Peyer's patch (tissue), 4 donors: Measurements from ENCODE around the gene EDN2. TPM values are rescaled to one million over a fixed set of nuclear protein-coding genes. Genes with fewer than 3 reads are reported as not detected.

Experiments used
- DNase-seq, 3 donors: peaks; one replicate each; pipeline ENCODE4 v3.0.0-alpha.2; 2017 to 2019
- H3K27ac ChIP-seq, 4 donors: fragments of 200-600 bp; sonication (generic); one replicate each; pipeline ENCODE4 v1.5.1; 2016 to 2019
- H3K27me3 ChIP-seq, 2 donors: fragments of 200-600 bp; sonication (generic); one replicate each; pipeline ENCODE4 v1.5.1; 2019
- H3K36me3 ChIP-seq, 3 donors: fragments of 200-600 bp; sonication (generic); one replicate each; pipeline ENCODE4 v1.5.1; 2016 to 2019
- H3K4me1 ChIP-seq, 4 donors: fragments of 200-600 bp; sonication (generic); one replicate each; pipeline ENCODE4 v1.5.1; 2016 to 2019
- H3K4me3 ChIP-seq, 4 donors: fragments of 200-600 bp; sonication (generic); 1 replicate in 3 of 4; 2 replicates in 1 of 4; pipeline ENCODE4 v1.5.1; 2016 to 2019; ENCODE audit warnings: mild to moderate bottlenecking in 1 of 4
- H3K9me3 ChIP-seq, 4 donors: fragments of 200-600 bp; sonication (generic); one replicate each; pipeline ENCODE4 v1.5.1; 2016 to 2019; ENCODE audit warnings: mild to moderate bottlenecking in 1 of 4
- CTCF ChIP-seq, 6 experiments: fragments of 450-650 bp in 4 of 6; fragments of 200-600 bp in 2 of 6; sonication (generic) in 1 of 6; IDR thresholded peaks; one replicate each; pipeline ENCODE4 v1.5.1; 2017 to 2019; ENCODE audit warnings: antibody characterized with exemption in 6 of 6, mild to moderate bottlenecking in 3 of 6, moderate library complexity in 1 of 6
- POLR2A ChIP-seq, 2 donors: fragments of 450-650 bp; IDR thresholded peaks; one replicate each; pipeline ENCODE4 v1.5.1; 2017; ENCODE audit warnings: antibody characterized with exemption in 2 of 2, mild to moderate bottlenecking in 2 of 2, moderate library complexity in 2 of 2
- total RNA-seq, 4 donors: library from RNA; depleted of rRNA; stranded (reverse); fragments of >200 nt; gene quantifications; one replicate each; pipeline ENCODE4 v1.1.0, GENCODE V29; 2016

The EDN2 gene
- total RNA-seq, 4 donors from 2014 or later: 43.2 to 75.0 (median 49.1) TPM; not detected in 1

DNA sequence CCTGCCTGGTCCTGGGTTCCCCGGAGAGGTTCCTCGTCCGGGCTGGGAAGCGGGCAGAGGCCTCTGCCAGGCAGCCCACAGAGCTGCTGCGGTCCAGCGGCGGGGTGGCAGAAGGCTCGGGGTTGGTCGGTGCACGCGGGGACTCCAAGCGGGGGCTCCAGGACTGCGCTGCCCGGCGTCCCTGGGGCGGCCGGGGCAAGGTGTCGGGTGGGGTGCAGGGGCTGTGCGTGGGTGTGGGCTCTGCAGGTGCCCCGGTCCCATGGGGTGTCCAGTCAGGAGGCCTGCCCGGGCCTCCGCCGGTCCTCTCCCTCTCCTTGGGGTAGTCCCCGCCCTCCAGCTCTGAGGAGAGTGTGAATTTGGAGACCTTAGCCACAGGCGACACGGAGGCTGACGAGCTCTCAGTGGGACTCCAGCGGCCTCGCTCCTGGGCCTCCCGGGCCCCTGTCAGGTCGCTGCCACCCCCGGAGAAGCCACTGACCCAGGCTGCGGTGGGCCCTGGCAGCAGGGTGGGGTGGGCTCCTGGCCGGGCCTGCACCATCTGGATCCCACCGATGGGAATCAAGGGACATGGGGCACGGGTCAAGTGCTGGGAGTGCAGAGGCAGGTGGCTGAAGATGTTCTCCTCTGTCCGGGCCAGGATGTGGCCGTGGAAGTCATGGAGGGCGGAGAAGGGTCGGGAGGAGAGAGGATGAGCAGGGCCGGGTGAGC, 26.2 kb upstream of the EDN2 start:
- DNase-seq: no peak
- no peak overlapping the region for H3K4me3 ChIP-seq
- no peak for TF ChIP-seq POLR2A (IDR thresholded peaks at IDR 0.05)
- TF ChIP-seq CTCF (IDR thresholded peaks at IDR 0.05): no peak

DNA sequence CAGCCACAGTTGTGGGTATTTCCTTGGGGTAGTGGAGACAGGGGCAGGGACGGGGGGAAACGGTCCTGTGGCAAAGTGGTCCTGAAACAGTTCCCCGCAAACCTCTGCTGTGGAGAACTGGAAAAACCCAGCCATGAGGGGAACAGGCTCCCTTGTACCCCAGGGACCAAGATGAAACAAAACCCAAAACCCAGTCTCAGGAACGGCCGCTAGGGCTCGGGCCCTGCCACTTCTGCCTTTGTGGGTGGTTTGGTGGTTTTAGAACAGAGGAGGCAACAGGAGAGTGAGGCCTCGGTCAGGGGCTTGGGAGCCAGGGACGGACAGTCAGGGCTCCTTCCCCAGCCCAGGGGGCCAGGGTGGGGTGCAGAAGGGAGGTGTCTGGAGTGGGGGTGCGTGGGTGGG, 24.8 kb upstream of the EDN2 start:
- H3K4me1 ChIP-seq: no peaks in the 10 kb centered on the region
- no peak overlapping the region for H3K4me3 ChIP-seq
- no peak overlapping the region for H3K27ac ChIP-seq
- no peak for TF ChIP-seq POLR2A (IDR thresholded peaks at IDR 0.05)
- no peaks in the 10 kb centered on the region for H3K27me3 ChIP-seq
- H3K36me3 ChIP-seq: no peaks in the 10 kb centered on the region
- DNase-seq: no peak
- no peaks in the 10 kb centered on the region for H3K9me3 ChIP-seq

More for the DNA sequence above, 26.2 kb upstream of the EDN2 start:
- Histone ChIP-seq H3K27ac (no peak overlapping the region), H3K4me1 (peaks cover 0 to 11% (median 2%) of the 10 kb centered on the region in 4 donors), H3K27me3 (no peaks in the 10 kb centered on the region), H3K36me3 (no peaks in the 10 kb centered on the region), H3K9me3 (no peaks in the 10 kb centered on the region)

GRCh38 chr1:41508290-41508689, 23.8 kb upstream of the EDN2 start:
- no peak for DNase-seq
- no peak for TF ChIP-seq POLR2A (IDR thresholded peaks at IDR 0.05)
- TF ChIP-seq CTCF (IDR thresholded peaks at IDR 0.05): no peak
- no peaks in the 10 kb centered on the region for H3K36me3 ChIP-seq
- H3K9me3 ChIP-seq: no peaks in the 10 kb centered on the region
- H3K27me3 ChIP-seq: no peaks in the 10 kb centered on the region
- H3K27ac ChIP-seq: no peak overlapping the region
- H3K4me1 ChIP-seq: no peaks in the 10 kb centered on the region
- no peak overlapping the region for H3K4me3 ChIP-seq

- no peak for DNase-seq
- Histone ChIP-seq H3K4me3 (no peak overlapping the region), H3K27me3 (no peaks in the 10 kb centered on the region), H3K4me1 (peaks cover 0 to 2% (median 0%) of the 10 kb centered on the region in 4 donors), H3K9me3 (no peaks in the 10 kb centered on the region), H3K27ac (no peak overlapping the region), H3K36me3 (no peaks in the 10 kb centered on the region)
- TF ChIP-seq CTCF (IDR thresholded peaks at IDR 0.05): no peak
- TF ChIP-seq POLR2A (IDR thresholded peaks at IDR 0.05): no peak
These were observed 23.4 kb upstream of the EDN2 start for GRCh38 chr1:41507836-41508235.

DNA sequence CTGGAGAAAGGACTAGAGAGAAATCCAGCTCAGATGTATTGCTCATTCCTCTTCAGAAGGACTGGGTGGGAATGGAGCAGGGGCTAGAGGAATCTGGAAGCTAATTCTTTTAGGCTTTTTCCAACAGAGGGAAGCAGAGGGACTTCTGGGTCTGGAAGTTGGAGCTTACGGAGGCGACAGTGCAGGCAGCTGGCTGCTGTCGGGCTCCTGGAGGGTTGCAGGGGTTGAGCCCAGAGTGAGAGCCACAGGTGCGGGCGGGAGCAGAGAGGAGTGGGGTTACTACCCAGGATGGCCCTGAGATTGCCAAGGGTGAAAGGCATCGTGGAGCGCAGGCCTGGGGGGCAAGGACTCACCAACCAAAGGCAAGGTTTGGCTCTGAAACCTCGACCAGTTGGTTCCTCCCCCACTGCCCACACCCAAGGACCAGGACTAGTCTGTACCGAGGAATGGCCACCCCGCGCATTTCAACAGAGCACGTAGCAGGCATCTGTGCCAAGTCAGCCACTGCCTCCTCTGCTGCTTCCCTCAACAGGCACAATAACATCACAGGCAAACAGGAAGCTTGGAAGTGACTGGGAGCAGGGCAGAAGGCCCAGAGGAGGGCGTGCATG, 22.7 kb upstream of the EDN2 start:
- TF ChIP-seq CTCF (IDR thresholded peaks at IDR 0.05): no peak
- no peak for TF ChIP-seq POLR2A (IDR thresholded peaks at IDR 0.05)
- Histone ChIP-seq H3K27ac (no peak overlapping the region), H3K4me1 (peaks cover 0 to 8% (median 0%) of the 10 kb centered on the region in 4 donors), H3K36me3 (no peaks in the 10 kb centered on the region), H3K9me3 (no peaks in the 10 kb centered on the region), H3K27me3 (no peaks in the 10 kb centered on the region), H3K4me3 (no peak overlapping the region)
- no peak for DNase-seq
